SK-N-SH (cell line): ENCODE data around the gene TNFSF18.

Source experiments
- EP300 ChIP-seq, 2 experiments: IDR thresholded peaks; 2 replicates each; pipeline versions ENCODE4 v1.4.0 to v1.6.1; 2012; ENCODE audit warnings: borderline replicate concordance in 1 of 2, low read depth in 1 of 2, low read length in 1 of 2
- EZH2phosphoT487 ChIP-seq: fragments of 200-600 bp; sonication (generic); IDR thresholded peaks from 2 replicates; pipeline ENCODE4 v1.6.1; 2017; ENCODE audit warnings: low read depth, mixed run types, mild to moderate bottlenecking, antibody characterized with exemption, moderate library complexity, borderline replicate concordance
- GABPA ChIP-seq: IDR thresholded peaks from 2 replicates; pipeline ENCODE4 v1.4.0; 2012; ENCODE audit warnings: low read depth, mild to moderate bottlenecking
- JUND ChIP-seq: IDR thresholded peaks from 2 replicates; pipeline ENCODE4 v1.4.0; 2012
- POLR2AphosphoS5 ChIP-seq: IDR thresholded peaks from 2 replicates; pipeline ENCODE4 v1.6.1; 2012; ENCODE audit warnings: low read depth, low read length
- RAD21 ChIP-seq: IDR thresholded peaks from 2 replicates; pipeline ENCODE4 v1.6.1; 2012; ENCODE audit warnings: mild to moderate bottlenecking, low read length
- TAF1 ChIP-seq: IDR thresholded peaks from 2 replicates; pipeline ENCODE4 v1.6.1; 2012; ENCODE audit warnings: low read depth, mild to moderate bottlenecking, low read length, moderate library complexity, borderline replicate concordance
- TEAD4 ChIP-seq: IDR thresholded peaks from 2 replicates; pipeline ENCODE4 v1.4.0; 2012; ENCODE audit warnings: mild to moderate bottlenecking, borderline replicate concordance; ENCODE audit not compliant: insufficient read depth
- TF ChIP-seq, protein P1 (sequence below): fragments of 200-600 bp; sonication (generic); IDR thresholded peaks from 2 replicates; pipeline ENCODE4 v1.6.1; 2017; ENCODE audit warnings: antibody characterized with exemption, mild to moderate bottlenecking, moderate library complexity

- TF ChIP-seq, protein P1, sequence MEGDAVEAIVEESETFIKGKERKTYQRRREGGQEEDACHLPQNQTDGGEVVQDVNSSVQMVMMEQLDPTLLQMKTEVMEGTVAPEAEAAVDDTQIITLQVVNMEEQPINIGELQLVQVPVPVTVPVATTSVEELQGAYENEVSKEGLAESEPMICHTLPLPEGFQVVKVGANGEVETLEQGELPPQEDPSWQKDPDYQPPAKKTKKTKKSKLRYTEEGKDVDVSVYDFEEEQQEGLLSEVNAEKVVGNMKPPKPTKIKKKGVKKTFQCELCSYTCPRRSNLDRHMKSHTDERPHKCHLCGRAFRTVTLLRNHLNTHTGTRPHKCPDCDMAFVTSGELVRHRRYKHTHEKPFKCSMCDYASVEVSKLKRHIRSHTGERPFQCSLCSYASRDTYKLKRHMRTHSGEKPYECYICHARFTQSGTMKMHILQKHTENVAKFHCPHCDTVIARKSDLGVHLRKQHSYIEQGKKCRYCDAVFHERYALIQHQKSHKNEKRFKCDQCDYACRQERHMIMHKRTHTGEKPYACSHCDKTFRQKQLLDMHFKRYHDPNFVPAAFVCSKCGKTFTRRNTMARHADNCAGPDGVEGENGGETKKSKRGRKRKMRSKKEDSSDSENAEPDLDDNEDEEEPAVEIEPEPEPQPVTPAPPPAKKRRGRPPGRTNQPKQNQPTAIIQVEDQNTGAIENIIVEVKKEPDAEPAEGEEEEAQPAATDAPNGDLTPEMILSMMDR, result no peak
- TF ChIP-seq TEAD4 (no peak), GABPA (no peak), EZH2phosphoT487 (no peak), TAF1 (no peak), EP300 (IDR thresholded peaks at IDR 0.05; ENCODE audit: borderline replicate concordance in 1 of 2, low read depth in 1 of 2, low read length in 1 of 2) (no peak), JUND (no peak), RAD21 (no peak), POLR2AphosphoS5 (no peak)
Measured at GRCh38 chr1:173064011-173064410, 13.3 kb upstream of the TNFSF18 start.
